Vagina (tissue), 2 donors: Measurements from ENCODE around the gene ZNF322.

ENCODE experiments used
- POLR2AphosphoS5 ChIP-seq, 2 donors: sonication (generic); formaldehyde crosslinking; IDR thresholded peaks; one replicate each; pipeline ENCODE4 v1.9.0; 2017; ENCODE audit warnings: antibody characterized with exemption in 2 of 2, mild to moderate bottlenecking in 2 of 2, low read depth in 1 of 2; ENCODE audit not compliant: insufficient read depth in 1 of 2
- TF ChIP-seq, protein P1 (sequence below), 3 experiments: fragments of 450-650 bp in 2 of 3; fragments of 200-600 bp in 1 of 3; sonication (generic) in 1 of 3; IDR thresholded peaks; one replicate each; pipeline ENCODE4 v1.5.1; 2017 to 2019; ENCODE audit warnings: antibody characterized with exemption in 3 of 3, mild to moderate bottlenecking in 2 of 3, moderate library complexity in 2 of 3

DNA sequence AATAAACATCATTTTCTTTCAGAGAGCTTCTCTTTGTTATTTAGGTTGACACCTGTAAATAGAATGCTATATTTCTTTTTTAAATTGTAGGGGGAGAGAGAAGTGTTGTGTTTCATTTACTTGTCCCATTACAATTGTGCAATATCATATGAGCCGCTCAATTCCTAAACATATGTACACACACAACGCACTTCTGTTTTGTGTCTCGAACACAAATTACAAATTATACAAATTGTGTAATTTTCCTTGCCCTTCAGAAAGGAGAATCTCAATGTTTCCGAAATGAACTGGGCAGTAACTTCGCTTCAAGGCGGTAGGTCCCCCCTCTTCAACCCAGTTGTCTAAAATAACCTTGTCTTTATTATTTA is 65.4 kb downstream of the ZNF322 start:
- TF ChIP-seq, protein P1, sequence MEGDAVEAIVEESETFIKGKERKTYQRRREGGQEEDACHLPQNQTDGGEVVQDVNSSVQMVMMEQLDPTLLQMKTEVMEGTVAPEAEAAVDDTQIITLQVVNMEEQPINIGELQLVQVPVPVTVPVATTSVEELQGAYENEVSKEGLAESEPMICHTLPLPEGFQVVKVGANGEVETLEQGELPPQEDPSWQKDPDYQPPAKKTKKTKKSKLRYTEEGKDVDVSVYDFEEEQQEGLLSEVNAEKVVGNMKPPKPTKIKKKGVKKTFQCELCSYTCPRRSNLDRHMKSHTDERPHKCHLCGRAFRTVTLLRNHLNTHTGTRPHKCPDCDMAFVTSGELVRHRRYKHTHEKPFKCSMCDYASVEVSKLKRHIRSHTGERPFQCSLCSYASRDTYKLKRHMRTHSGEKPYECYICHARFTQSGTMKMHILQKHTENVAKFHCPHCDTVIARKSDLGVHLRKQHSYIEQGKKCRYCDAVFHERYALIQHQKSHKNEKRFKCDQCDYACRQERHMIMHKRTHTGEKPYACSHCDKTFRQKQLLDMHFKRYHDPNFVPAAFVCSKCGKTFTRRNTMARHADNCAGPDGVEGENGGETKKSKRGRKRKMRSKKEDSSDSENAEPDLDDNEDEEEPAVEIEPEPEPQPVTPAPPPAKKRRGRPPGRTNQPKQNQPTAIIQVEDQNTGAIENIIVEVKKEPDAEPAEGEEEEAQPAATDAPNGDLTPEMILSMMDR (IDR thresholded peaks at IDR 0.05), result no peak
- no peak for TF ChIP-seq POLR2AphosphoS5 (IDR thresholded peaks at IDR 0.05; ENCODE audit: insufficient read depth in 1 of 2, low read depth in 1 of 2)
